ENCODE results near the gene NFE2L2. TPM values are rescaled to one million over a fixed set of nuclear protein-coding genes. Genes with fewer than 3 reads are reported as not detected.
"Not testable (repeated sequence)": the region's sequence is repeated elsewhere in the genome, so short reads cannot be mapped to it uniquely, and the experiment has no call there.

NFE2L2 gene
- total RNA-seq, 1 donor from 2014 or later = 38.1 TPM

DNA sequence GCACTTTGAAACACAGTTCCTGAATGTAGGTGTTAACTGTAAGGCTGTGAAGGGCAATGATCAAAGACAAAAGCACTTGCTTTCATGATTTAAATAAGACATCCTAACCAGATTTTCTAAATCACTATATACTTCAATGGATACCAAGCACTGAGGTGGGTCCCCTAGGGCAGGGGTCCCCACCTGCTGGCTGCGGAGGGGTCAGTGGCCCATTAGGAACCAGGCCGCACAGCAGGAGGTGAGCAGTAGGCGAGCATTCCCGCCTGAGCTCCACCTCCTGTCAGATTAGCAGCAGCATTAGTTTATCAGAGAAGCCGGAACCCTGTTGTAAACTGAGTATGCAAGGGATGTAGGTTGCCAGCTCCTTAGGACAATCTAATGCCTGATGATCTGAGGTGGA, 7.1 kb downstream of the NFE2L2 start:
- DNase-seq (ENCODE audit: low read depth in 2 of 2) = no peak

DNA sequence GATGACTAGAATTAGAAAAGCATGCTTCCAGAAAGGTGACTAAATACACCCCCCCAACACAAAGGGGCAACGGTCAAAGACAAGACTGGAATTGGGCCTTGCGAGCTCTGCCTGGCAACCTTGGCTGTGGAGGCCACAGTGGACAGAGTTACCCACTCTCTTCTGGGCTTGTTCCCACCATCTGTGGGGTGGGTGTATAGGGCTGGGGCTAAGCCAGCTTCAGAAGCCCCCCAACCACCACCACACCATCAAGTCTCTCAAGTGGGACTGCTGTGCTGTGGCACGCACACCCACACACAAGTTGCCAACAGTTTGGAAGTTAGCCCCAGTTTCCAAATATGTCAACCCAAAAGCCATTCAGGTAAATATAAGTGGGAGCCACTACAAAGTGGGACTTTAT, 7.8 kb downstream of the NFE2L2 start:
- DNase-seq (ENCODE audit: low read depth in 2 of 2) = no peak

DNA sequence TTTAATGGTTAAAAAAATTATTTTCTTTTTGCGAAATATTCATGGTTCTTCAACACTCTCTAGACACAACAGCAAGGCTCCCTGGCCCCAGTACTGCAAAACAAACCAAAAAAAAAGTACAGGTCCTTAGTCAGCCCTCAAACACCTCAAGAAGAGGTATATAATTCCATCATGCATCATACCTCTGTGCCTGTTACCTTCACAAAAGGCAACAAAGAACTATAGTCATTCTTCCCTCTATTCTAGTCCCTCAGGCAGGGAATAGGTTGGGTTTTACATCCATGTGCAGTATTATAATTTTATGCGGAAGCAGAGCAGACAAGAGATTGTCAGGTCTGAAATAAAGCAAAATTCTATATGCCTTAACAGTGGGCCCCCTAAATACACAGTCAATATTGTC, 8.5 kb downstream of the NFE2L2 start:
- DNase-seq (ENCODE audit: low read depth in 2 of 2) = no peak

DNA sequence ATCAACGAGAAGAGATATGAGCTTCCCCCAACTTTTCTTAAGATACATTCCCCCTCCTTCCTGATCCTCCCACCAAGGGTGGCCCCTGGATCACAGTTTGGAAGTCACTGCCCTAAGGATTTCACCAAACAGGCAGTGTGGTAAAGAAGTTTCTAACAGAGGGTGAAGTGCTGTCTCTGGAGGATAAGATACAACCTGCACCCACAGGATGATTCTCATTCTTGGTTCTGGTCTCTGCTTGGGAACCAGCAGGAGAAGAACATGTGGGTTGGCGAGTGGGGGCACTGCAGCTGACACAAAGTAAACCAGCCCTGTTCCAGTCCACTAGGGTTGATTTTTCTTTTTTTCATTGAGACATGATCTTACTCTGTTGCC, 9.3 kb downstream of the NFE2L2 start:
- no peak for DNase-seq (ENCODE audit: low read depth in 2 of 2)

DNA sequence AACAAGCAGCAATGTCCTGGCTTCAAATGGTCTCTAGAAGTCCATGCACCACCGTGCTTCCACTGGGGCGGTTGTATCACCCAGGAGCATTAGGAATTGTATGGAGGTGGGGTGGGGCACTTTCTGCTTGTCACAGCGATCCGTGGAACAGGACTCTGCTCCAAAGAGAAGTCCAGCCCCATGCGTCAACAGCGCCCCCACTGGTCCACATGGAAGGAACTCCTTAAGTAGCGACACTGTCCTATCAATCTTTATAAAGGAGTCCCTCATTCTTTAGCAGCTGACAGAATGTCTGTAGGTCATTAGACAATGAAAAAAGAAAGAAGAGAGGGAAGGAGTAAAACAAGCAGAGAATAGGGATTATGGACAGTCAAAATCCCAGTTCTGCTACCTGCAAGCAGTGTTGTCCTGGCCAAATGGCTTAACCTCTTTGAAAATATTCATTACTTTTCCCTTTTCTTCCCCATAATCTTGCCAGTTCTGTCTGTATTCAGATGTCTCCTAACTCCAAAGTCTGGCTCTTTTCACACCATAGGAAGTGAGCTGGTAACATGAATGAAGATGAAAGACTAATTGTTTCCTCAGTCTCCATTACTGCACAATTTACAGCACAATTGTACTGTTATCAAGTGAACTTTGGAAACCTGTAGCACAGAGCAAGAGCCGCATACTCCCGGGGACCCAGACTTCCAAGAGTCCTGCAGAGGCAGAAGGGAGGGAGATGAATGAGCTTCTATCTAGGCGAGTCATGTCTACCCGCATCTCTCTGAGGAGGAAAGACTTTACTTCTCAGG, 9.9 kb downstream of the NFE2L2 start:
- peak; percentile 66 to 71 for DNase-seq (ENCODE audit: low read depth in 2 of 2)

DNA sequence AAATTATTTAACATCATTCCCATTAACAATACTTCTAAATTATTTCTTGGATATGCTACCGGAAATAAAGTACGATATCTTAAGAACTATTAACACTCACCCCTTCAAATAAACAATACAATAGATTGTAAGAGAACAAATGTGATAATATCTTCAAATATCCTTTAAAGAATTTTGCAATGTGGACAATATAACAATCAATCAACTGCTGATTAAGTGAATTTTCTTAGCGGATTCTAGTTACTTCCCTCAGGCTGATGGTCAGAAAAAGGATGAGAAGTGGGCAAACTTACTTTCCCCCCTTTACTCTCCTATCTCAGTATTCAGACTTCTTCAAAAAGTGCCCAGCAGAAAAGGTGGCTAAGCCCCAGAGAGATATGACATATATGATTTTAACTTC, 10.8 kb downstream of the NFE2L2 start:
- DNase-seq (ENCODE audit: low read depth in 2 of 2) = no peak

DNA sequence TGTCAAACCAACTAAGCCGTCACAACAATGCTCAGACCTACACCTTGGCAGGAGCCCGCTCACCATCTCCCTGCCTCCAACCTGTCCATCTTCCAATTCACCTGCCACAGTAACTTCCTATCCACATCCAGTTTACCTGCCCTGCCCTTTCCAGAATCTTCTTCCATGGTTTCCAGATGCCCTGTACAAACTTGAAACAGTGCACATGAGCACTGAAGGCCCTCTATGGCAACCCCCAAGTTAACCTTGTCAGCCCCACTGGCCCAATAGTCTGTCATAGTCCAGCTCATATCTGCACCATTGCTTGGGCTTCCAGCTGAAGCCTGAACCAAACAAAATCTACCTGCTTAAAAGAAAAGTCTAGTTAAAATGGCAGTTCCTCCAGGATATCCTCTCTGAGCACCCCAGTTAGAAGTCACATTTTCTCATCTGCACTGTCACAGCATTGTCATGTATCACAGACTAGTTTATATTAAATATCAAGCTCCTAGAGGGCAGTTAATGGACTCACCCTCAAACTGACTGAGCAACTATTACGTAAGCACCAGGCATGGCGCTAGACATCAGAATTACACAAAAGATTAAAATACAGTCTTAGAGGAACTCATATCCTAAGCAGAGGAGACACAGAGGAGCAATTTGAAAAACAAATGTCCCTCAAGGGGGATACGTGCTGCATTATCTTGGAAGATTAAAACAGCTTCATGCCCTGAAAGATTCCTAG, 11.6 kb downstream of the NFE2L2 start:
- no peak for DNase-seq (ENCODE audit: low read depth in 2 of 2)

DNA sequence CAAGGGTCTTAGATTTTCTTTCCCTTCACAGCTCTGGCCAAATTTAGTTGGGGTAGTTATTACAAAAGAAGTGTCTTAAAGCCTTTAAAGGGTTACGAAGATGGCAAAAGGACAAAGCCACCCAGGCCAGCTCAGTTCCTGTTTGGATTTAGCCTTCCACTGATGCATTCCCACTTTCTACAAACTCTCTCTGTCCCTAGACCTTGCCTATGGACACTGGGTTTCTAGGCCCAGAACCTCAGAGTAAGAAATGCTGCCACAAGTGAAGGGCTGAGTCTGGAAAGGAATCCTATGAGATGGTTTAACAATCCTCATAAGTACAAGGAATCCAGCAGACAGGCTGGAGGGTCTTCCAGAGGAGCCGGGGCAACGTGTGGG, 13.4 kb downstream of the NFE2L2 start:
- DNase-seq (ENCODE audit: low read depth in 2 of 2) = no peak

DNA sequence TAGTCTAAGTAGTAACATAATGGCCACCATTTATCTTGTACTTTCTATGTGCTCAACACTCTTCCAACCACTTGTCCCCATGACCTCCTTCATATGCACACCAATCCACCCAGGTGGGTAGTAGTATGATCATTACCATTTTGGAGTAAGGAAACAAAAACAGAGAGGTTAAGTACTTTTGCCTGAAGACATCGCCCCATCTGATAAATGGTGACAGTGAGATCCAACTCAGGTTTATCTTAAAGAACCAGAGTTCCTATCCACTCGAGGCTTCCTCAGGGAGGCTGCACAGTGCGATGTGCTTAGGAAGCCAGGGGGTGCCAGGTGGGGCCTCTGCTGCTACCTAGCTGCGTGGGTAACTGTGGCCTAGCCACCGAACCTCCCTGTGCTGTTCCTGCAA, 14.1 kb downstream of the NFE2L2 start:
- no peak for DNase-seq (ENCODE audit: low read depth in 2 of 2)

DNA sequence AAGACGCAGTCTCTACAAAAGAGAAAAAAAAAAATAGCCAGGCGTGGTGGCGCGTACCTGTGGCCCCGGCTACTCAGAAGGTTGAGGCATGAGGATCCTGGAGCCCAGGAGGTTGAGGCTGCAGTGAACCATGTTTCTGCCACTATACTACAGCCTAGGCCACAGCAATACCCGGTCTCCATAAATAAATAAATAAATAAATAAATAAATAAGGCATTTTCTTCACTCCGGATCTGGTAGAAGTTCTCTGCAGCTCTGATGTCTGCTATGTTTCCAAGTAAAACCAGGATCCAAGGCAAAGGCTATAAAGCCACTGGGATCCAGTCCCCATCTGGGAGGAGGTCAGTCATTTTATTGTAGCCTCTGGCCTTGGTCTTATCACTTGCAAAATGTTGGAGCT, 15.5 kb downstream of the NFE2L2 start:
- no peak for DNase-seq (ENCODE audit: low read depth in 2 of 2)

DNA sequence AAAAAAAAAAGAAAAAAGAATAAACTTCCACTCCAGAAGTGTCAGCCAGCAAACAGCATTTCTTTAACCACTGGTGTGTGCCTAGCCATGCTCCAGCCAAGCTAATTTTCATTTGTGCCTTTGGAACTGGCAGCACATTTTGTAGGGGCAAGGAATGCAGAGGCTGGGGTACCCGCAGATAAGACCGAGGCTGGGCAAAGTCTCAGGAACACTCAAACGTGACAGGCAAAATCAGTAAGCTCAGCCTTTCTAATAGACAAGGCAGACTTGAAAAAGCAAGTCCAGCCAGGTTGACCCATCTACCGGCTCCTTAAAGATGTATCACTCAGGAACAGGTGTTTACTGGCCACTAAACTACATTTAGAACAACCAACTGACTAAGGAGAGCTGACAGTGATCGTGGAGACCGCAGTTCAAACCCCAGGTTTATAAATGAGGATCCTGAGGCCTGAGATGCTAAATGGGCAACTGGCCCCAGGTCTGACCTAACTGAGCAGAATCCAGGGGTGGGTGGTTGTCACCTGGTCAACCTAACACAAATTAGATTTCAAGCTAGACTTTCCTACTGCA, 16.7 kb downstream of the NFE2L2 start:
- DNase-seq (ENCODE audit: low read depth in 2 of 2) = no peak

DNA sequence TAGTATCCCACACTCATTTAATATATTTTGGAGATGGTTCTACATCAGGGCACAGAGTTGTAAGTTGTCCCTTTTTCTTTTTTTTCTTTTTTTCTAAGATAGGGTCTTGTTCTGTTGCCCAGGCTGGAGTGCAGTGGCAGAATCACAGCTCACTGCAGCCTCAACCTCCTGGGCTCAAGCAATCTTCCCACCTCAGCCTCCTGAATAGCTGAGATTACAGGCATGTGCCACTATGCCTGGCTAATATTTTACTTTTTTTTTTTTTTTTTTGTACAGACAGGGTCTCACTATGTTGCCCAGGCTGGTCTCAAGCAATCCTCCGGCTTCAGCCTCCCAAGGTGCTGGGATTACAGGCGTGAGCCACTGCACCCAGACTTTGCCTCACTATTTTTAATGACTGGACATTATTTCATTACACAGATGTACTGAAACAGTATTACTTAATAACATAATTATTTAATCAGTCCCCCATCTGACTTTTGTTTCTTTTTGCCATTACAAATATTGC, 17.9 kb downstream of the NFE2L2 start:
- DNase-seq (ENCODE audit: low read depth in 2 of 2) = not testable (repeated sequence)

DNA sequence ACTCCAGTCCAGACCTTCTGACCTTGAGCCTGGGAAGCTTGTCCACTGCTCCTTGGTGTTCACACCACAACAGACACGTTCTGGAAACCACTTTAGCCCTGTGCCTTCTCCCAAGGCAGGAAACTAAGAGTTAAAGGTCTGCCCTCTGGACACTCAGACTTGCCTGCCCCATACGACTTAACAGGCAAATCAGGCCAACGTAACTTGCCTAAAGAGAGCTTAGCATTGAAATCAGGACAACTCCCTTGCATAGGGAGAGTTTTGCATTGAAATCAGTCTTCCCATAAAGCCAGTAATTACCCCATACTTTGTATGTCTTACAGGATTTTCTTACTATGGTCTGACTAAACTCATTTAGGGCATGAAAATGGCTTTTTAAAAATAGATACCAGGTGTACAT, 18.5 kb downstream of the NFE2L2 start:
- no peak for DNase-seq (ENCODE audit: low read depth in 2 of 2)

DNA sequence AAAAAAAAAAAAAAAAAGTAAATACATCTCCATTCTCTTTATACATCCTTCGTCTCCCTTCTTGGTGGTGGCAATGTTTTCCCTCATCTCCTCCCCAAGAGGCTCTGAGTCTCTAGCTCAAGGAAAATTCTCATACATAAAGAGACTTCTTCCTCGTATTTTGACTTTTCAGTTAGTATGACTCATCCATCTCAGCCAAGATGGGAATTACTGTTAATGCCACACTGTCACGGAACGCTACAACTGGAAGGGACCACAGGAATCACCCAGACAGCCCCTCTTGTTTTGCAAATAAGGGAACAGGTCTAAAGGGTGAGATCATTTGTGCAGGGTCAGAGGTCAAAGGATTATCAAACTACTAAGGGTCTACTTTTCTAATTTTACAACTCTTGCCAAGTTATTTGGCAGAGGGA, 19.5 kb downstream of the NFE2L2 start:
- DNase-seq (ENCODE audit: low read depth in 2 of 2) = peak in 1 of 2 donors; percentile 86

DNA sequence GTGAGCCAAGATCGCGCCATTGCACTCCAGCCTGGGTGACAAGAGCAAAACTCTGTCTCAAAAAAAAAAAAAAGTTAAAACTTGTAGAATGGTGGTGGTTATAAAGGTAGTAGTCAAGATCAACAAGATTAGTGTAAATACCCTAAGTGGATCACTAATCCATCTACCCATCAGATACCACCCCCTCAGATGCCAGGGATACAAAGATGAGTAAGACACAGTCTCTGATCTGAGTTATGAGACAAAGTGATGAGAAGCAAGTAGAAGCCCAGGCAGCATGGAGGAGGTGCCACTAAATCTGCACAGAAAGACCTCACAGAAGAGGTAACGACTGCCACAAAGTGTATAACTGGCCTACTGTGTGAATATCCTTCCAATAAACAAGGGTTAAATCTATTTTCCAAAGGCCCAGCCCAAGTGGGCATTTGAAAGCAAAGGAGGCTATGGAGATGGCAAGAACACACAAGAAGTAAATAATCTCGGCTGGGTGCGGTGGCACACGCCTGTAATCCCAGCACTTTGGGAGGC, 20.2 kb downstream of the NFE2L2 start:
- no peak for DNase-seq (ENCODE audit: low read depth in 2 of 2)

DNA sequence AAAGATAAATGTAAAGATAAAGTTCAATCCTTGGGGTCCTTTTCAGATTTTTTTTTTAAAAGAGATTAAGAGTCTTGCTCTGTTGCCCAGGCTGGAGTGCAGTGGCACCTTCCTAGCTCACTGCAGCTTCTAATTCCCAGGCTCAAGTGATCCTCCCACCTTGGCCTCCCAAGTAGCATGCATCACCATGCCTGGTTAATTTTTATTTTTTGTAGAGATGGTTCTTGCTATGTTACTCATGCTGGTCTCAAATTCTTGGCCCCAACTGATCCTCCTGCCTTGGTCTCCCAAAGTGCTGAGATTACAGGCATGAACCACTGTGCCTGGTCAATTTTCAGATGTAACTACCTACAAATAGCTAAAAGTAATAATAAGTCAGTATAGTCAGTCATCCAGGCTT, 21.1 kb downstream of the NFE2L2 start:
- no peak for DNase-seq (ENCODE audit: low read depth in 2 of 2)

DNA sequence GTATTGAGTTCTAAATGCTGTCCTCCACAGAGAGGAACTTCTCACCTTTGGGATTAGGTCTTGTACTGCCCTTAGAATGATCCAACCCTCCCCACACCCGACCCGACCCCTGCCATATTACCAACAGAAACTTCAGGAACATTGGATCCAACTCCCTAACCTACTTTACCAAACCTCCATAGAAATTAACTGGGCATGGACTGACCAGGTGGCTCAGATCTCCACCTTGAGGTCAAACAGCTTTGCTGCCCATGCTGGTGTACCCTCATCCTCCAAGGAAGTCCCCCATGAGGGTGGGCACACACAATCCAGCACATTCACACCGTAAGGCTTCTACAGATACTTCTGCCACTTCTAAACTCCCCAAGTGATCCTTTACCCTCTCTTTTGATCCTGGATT, 21.5 kb downstream of the NFE2L2 start:
- no peak for DNase-seq (ENCODE audit: low read depth in 2 of 2)

DNA sequence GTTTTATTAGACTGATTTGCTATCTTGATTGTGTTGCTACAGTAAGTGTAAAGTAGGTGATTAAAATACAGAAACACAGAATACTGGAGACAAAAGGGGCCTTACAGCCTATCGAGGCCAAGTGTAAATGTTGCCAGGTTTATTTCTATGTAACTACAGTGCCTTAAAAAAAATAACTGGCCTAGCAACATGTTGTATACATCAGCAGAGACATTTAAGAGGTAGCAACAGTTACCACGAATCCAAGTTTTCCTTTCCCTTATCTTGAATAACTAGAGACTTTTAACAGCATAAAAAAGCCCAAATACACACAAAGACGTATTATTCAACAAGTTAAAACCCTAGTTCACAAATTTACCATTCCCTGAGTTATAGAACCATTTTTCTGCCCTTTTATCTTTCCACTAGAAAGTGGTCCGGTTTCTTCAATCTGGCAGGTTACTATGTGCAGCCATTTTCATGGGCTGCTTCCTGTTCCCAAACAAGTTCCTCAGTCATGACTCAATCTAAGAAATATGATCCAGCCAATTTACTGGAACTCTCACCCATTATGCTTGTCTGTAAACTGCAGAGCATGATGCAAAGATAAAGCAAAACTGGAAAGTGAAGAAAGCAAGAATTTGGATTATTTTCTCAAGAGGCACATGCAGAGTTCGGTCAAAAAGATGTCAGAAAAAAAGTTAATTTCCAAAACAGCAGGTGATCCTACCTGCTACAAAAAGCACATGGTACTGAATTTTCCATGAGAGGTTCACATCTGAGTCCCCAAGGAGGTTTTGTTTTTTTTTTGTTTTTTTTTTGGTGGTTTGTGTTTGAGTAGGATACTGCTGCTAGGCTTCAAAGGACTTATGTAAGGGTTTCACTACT, 22.2 kb downstream of the NFE2L2 start:
- DNase-seq (ENCODE audit: low read depth in 2 of 2) = peak; percentile 62 to 92

DNA sequence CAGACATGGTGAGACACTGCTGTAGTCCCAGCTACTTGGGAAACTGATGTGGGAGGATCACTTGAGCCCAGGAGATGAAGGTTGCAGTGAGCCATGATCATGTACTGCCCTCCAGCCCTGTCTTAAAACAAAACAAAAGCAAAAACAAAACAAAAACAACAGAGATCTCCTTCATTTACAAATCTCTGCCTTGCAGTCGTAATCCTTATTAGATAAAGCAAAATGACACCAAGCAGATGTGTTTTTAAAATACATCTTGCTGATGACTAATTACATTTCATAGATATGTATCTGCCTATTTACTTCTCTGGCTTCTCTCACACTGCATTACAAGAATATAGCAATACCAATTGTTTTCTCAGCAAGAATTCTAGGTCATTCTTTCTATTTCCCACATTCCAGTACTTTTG, 22.8 kb downstream of the NFE2L2 start:
- DNase-seq (ENCODE audit: low read depth in 2 of 2) = no peak

DNA sequence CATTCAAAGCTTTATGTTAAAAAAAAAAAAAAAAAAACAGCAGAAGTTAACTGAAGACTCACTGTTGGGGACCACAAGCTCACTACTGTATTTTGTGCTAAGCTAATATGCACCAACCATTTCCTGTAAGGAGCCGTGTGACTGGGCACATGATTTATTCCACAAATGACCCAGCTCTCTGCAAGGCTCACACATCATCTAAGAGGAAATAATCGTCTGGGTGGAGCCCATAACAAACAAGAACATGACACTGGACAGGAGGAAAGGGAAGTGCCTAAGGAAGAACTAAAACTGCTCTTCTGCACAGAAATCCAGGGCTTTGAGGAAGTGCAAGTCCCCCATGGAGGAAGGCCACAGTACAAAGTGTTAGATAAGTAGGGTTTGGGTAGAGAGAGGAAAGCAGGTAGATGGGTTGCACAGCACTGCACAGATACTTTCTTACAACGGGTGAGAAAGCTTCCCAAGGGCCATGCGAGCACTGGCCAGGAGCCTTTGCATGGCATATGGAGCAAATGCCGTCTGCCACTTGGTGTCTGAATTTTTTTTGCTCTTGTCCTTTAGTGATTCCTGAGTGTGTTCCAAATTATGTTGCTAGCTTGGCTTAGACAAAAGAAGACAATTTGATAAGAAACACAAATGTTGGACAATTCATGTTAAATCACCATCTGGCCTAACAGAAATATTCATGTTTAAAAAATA, 24.4 kb downstream of the NFE2L2 start:
- peak; percentile 52 to 85 for DNase-seq (ENCODE audit: low read depth in 2 of 2)

DNA sequence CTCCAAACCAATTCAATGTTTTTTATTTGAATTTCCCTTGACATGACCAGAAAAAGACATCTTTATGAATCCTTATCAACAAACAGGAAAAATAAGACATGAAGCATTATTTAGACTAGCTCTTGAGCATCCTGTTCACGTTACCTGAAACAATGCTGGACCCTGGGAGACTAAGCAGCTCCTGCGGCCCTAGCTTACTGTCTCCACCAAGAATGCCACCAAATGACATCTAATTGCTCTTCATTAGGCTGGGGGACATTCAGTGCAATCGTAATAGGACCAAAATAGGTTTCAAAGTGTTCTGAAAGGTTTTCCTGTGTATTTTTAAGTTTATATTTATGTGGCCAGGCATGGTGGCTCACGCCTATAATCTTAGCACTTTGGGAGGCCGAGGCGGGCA, 25.5 kb downstream of the NFE2L2 start:
- DNase-seq (ENCODE audit: low read depth in 2 of 2) = no peak
